Activated B cell treated with CpG ODN at 0.5 μM for 24 hours (primary cell): Measurements from ENCODE around the gene MICAL3. TPM values are rescaled to one million over a fixed set of nuclear protein-coding genes. Genes with fewer than 3 reads are reported as not detected.

Source experiments
- ATAC-seq: fragments of 200-7000 bp; cut with Tn5 transposase; one replicate; pipeline ENCODE4 v1.10.0; 2021; ENCODE audit warnings: low read depth, mild to moderate bottlenecking, moderate library complexity
- CTCF ChIA-PET: fragments of 350-600 bp; sonication (Branson Sonifier 250); formaldehyde crosslinking; loops from one replicate; lab custom pipeline; 2021; ENCODE audit warnings: antibody characterized with exemption; lab: Charles Lee
- POLR2A ChIA-PET: fragments of 350-600 bp; sonication (Branson Sonifier 250); formaldehyde crosslinking; loops from one replicate; lab custom pipeline; 2021; ENCODE audit warnings: antibody characterized with exemption; lab: Charles Lee
- DNase-seq: peaks from one replicate; pipeline ENCODE4 v3.0.0; 2022
- H3K27ac Mint-ChIP-seq: one replicate; pipeline ENCODE4 v1.8.0; 2020; ENCODE audit warnings: mixed read lengths
- H3K27me3 Mint-ChIP-seq: one replicate; pipeline ENCODE4 v1.8.0; 2021; ENCODE audit warnings: mixed read lengths
- H3K36me3 Mint-ChIP-seq: one replicate; pipeline ENCODE4 v1.8.0; 2021; ENCODE audit warnings: low read depth, mixed read lengths
- H3K4me1 Mint-ChIP-seq: one replicate; pipeline ENCODE4 v1.8.0; 2021; ENCODE audit warnings: mixed read lengths
- H3K4me3 Mint-ChIP-seq: one replicate; pipeline ENCODE4 v1.8.0; 2020; ENCODE audit warnings: mild to moderate bottlenecking, mixed read lengths
- H3K9me3 Mint-ChIP-seq: one replicate; pipeline ENCODE4 v1.8.0; 2020; ENCODE audit warnings: mixed read lengths
- intact Hi-C: fragments of 100-400 bp; cut with micrococcal nuclease; formaldehyde crosslinking; loops from one replicate; pipeline ENCODE4 v1.15.1; 2024
- total RNA-seq: library from RNA; stranded (reverse); gene quantifications from 2 replicates; pipeline ENCODE4 v1.2.3, GENCODE V29; 2022
- TF ChIP-seq, protein P1 (sequence below): fragments of 200-600 bp; IDR thresholded peaks from one replicate; pipeline ENCODE4 v1.8.0; 2022; ENCODE audit warnings: antibody characterized with exemption, mild to moderate bottlenecking

The MICAL3 gene
- total RNA-seq, 1 donor from 2014 or later, result 257 TPM

DNA sequence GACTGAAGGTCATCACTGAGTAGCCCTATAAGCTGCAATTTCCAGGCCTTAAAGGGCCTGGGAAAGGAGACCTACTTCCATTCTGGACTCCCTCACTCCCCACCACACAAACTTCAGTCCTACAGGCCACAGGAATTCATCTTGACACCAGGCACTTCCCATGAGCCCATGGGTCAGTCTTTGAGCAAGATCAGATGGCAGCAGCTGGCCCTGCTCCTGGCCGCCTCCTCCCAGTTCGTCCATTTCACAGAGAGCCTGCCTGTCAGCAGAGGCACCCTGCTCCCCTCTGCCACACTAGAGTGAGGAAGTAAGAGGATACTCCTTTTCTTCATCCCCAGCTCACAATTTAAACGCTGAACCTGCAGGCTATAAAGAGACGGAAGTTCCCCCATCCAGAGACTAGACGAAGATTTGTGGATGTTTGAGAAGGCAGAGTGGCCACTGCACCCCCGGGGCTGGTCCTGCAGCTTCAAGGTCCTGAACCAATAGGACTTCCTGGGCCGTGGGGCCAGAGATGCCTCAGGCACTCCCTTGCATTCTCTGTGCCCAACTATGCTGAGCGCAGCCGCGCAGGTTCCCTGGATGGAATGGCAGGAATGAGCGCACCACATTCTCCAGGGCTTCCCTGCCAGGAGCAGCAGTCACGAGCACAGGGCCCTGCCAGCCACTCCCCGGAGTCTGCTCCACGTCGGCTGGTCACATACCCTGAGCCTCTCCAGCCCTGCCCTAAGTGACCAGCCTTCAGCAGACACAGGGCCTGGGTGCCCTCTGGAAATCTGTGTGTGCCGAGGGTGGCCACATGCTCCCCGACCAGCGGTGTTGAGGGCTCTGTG, 216.6 kb downstream of the MICAL3 start:
- Mint-ChIP-seq H3K27me3 (no peaks in the 10 kb centered on the region), H3K4me1 (no peaks in the 10 kb centered on the region), H3K9me3 (no peaks in the 10 kb centered on the region), H3K36me3 (peaks cover 93% of the 10 kb centered on the region), H3K27ac (peak overlapping the region; percentile 21), H3K4me3 (no peak overlapping the region)
- intact Hi-C loops, result no loop called here
- DNase-seq (no peak), ATAC-seq (no peak)
- TF ChIP-seq, protein P1, sequence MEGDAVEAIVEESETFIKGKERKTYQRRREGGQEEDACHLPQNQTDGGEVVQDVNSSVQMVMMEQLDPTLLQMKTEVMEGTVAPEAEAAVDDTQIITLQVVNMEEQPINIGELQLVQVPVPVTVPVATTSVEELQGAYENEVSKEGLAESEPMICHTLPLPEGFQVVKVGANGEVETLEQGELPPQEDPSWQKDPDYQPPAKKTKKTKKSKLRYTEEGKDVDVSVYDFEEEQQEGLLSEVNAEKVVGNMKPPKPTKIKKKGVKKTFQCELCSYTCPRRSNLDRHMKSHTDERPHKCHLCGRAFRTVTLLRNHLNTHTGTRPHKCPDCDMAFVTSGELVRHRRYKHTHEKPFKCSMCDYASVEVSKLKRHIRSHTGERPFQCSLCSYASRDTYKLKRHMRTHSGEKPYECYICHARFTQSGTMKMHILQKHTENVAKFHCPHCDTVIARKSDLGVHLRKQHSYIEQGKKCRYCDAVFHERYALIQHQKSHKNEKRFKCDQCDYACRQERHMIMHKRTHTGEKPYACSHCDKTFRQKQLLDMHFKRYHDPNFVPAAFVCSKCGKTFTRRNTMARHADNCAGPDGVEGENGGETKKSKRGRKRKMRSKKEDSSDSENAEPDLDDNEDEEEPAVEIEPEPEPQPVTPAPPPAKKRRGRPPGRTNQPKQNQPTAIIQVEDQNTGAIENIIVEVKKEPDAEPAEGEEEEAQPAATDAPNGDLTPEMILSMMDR, result no peak
- ChIA-PET POLR2A (interaction anchor here (14.6 kb wide), 1 partner anchor 31 kb away, joined by 581 read pairs; the partner anchor contains the start of gene BID), CTCF (no interaction called here)

DNA sequence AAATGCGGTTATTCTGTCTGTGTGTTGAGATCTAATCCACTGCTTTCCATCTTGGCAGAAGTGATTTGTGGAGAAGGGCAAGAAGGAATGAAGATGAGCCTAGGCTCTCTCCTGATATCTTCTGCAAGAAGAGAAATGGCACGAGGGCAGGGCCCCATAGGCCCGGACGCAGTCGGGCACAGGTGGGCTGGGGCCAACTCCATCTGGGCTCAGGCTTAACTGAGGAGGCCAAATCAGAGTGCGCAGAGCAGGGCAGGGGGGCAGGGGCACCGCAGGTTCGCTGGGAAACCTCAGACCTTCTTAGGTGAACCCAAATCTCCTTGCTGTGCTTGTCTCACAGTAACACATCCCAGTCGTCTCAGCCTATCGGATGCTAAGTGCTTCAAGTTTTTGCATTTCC, 217.3 kb downstream of the MICAL3 start:
- CTCF ChIA-PET, result no interaction called here
- DNase-seq (no peak), ATAC-seq (no peak)
- POLR2A ChIA-PET, result interaction anchor here (1.1 to 14.6 kb wide), 2 partner anchors 21 to 30 kb away, joined by 8 to 581 read pairs; partner anchors contain the start of gene BID
- no peak overlapping the region for H3K4me3 Mint-ChIP-seq
- no peaks in the 10 kb centered on the region for H3K27me3 Mint-ChIP-seq
- TF ChIP-seq, protein P1, result no peak
- peak overlapping the region; percentile 21 for H3K27ac Mint-ChIP-seq
- intact Hi-C loops, result no loop called here
- peaks cover 6% of the 10 kb centered on the region for H3K4me1 Mint-ChIP-seq
- peaks cover 93% of the 10 kb centered on the region for H3K36me3 Mint-ChIP-seq
- H3K9me3 Mint-ChIP-seq, result no peaks in the 10 kb centered on the region

GRCh38 chr22:17806437-17806836, 217.9 kb downstream of the MICAL3 start:
- intact Hi-C loops, result no loop called here
- POLR2A ChIA-PET, result interaction anchor here (0.6 to 14.6 kb wide), 5 partner anchors 8 to 196 kb away, joined by 3 to 581 read pairs (median 4); partner anchors contain the start of gene BID
- TF ChIP-seq, protein P1, result no peak

GRCh38 chr22:17804331-17805080, 219.9 kb downstream of the MICAL3 start:
- H3K27me3 Mint-ChIP-seq, result no peaks in the 10 kb centered on the region
- ChIA-PET CTCF (interaction anchor here (1.5 to 1.7 kb wide), 2 partner anchors 26 to 61 kb away, joined by 4 read pairs; no protein-coding TSS in a partner anchor), POLR2A (interaction anchor here (1.2 to 14.6 kb wide), 4 partner anchors 9 to 28 kb away, joined by 3 to 581 read pairs (median 66); partner anchors contain the start of gene BID)
- intact Hi-C loops, result no loop called here
- no peaks in the 10 kb centered on the region for H3K9me3 Mint-ChIP-seq
- H3K4me3 Mint-ChIP-seq, result no peak overlapping the region
- DNase-seq (no peak), ATAC-seq (no peak)
- H3K36me3 Mint-ChIP-seq, result peaks cover 77% of the 10 kb centered on the region
- H3K27ac Mint-ChIP-seq, result peak overlapping the region; percentile 75
- TF ChIP-seq, protein P1, result no peak
- peaks cover 26% of the 10 kb centered on the region for H3K4me1 Mint-ChIP-seq

More at GRCh38 chr22:17806437-17806836, 217.9 kb downstream of the MICAL3 start:
- peak overlapping the region; percentile 35 for H3K27ac Mint-ChIP-seq
- H3K4me1 Mint-ChIP-seq, result peaks cover 9% of the 10 kb centered on the region
- H3K36me3 Mint-ChIP-seq, result peaks cover 88% of the 10 kb centered on the region
- CTCF ChIA-PET, result no interaction called here
- H3K27me3 Mint-ChIP-seq, result no peaks in the 10 kb centered on the region
- ATAC-seq (no peak), DNase-seq (no peak)
- H3K9me3 Mint-ChIP-seq, result no peaks in the 10 kb centered on the region
- H3K4me3 Mint-ChIP-seq, result no peak overlapping the region
